GM15510 (cell line): Measurements from ENCODE around the gene STIM1.

Experiments used
- POLR2A ChIP-seq: IDR thresholded peaks from 3 replicates; pipeline ENCODE4 v1.6.1; 2011; ENCODE audit warnings: borderline replicate concordance; ENCODE audit not compliant: insufficient read length; ENCODE audit errors: extremely low read depth

The STIM1 gene

GRCh38 chr11:3953327-3953726, 97.9 kb downstream of the STIM1 start:
- TF ChIP-seq POLR2A, result no peak

GRCh38 chr11:3954448-3955298, 99.2 kb downstream of the STIM1 start:
- TF ChIP-seq POLR2A, result no peak

- TF ChIP-seq POLR2A, result no peak
Measured at GRCh38 chr11:3955299-3955665, 99.8 kb downstream of the STIM1 start.

GRCh38 chr11:3956038-3956437, 100.6 kb downstream of the STIM1 start:
- TF ChIP-seq POLR2A, result no peak

GRCh38 chr11:3956748-3957147, 101.3 kb downstream of the STIM1 start:
- TF ChIP-seq POLR2A, result no peak

GRCh38 chr11:3957437-3957836, 102.0 kb downstream of the STIM1 start:
- TF ChIP-seq POLR2A, result no peak

- no peak for TF ChIP-seq POLR2A
Measured at GRCh38 chr11:3958281-3958680, 102.8 kb downstream of the STIM1 start.

GRCh38 chr11:3959015-3959902, 103.8 kb downstream of the STIM1 start:
- no peak for TF ChIP-seq POLR2A

GRCh38 chr11:3959903-3960265, 104.4 kb downstream of the STIM1 start:
- TF ChIP-seq POLR2A, result no peak

- TF ChIP-seq POLR2A, result no peak
Measured at GRCh38 chr11:3962406-3962840, 107.0 kb downstream of the STIM1 start.

GRCh38 chr11:3964056-3964455, 108.6 kb downstream of the STIM1 start:
- TF ChIP-seq POLR2A, result no peak

- TF ChIP-seq POLR2A, result no peak
Measured at GRCh38 chr11:3964935-3965604, 109.6 kb downstream of the STIM1 start.

- no peak for TF ChIP-seq POLR2A
Measured at GRCh38 chr11:3967695-3968094, 112.2 kb downstream of the STIM1 start.

- TF ChIP-seq POLR2A, result no peak
Measured at GRCh38 chr11:3969200-3969599, 113.7 kb downstream of the STIM1 start.

GRCh38 chr11:3969613-3970012, 114.1 kb downstream of the STIM1 start:
- TF ChIP-seq POLR2A, result no peak
